ENCODE results near the gene ADGB. TPM values are rescaled to one million over a fixed set of nuclear protein-coding genes. Genes with fewer than 3 reads are reported as not detected.
A peak's percentile ranks its signal among the peaks of the same experiment; 100 is the strongest.

Gene ADGB
- total and polyA plus RNA-seq, 2 of the 13 experiments (the other 11 are each of a cell fraction or from before 2014, with no cell fraction given) = not detected

DNA sequence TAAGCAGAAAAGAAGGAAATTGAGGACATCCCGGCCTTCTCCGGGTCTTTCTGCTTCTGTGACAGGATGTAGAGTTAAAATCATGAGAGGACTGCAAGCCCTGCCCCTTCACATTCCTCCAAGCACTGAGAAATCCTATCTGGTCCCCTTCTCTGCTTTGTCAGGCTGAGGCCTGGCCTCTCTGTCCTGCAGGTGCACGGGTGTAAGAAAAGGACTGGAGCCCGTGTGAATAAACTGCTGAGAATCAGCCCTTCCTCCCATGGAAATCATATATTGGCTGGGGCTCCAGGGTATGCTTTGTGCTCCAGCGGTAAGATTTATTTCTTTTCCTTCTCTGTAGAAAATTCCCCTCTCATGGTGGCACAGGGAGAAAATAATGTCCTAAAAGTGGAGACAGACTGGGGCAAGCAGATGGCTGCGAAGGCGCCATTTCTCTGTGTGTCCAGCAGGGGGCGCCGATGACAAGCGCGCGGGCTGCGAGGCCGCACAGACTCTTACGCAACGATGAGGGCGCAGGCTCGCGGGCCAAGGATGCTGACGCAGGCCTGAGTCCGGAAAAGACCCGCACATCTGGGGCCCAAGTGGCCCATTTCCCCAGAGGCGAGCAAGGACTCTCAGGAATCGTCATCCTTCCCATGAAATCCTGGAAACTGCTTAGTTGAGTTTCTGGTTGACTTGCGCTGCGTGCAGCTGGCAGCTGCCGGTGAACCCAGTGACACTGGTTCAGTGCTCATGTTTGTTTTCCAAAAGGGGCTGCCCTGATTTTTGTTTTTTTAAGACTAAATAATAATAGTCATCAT, 258.6 kb downstream of the ADGB start (continued):
- TF ChIP-seq SMARCE1 (IDR thresholded peaks at IDR 0.05; ENCODE audit: borderline replicate concordance) = no peak
- TF ChIP-seq, protein P1, sequence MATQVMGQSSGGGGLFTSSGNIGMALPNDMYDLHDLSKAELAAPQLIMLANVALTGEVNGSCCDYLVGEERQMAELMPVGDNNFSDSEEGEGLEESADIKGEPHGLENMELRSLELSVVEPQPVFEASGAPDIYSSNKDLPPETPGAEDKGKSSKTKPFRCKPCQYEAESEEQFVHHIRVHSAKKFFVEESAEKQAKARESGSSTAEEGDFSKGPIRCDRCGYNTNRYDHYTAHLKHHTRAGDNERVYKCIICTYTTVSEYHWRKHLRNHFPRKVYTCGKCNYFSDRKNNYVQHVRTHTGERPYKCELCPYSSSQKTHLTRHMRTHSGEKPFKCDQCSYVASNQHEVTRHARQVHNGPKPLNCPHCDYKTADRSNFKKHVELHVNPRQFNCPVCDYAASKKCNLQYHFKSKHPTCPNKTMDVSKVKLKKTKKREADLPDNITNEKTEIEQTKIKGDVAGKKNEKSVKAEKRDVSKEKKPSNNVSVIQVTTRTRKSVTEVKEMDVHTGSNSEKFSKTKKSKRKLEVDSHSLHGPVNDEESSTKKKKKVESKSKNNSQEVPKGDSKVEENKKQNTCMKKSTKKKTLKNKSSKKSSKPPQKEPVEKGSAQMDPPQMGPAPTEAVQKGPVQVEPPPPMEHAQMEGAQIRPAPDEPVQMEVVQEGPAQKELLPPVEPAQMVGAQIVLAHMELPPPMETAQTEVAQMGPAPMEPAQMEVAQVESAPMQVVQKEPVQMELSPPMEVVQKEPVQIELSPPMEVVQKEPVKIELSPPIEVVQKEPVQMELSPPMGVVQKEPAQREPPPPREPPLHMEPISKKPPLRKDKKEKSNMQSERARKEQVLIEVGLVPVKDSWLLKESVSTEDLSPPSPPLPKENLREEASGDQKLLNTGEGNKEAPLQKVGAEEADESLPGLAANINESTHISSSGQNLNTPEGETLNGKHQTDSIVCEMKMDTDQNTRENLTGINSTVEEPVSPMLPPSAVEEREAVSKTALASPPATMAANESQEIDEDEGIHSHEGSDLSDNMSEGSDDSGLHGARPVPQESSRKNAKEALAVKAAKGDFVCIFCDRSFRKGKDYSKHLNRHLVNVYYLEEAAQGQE (IDR thresholded peaks at IDR 0.05; ENCODE audit: borderline replicate concordance in 1 of 2, low read depth in 1 of 2, low read length in 2 of 2) = no peak
- TF ChIP-seq ZNF207 (IDR thresholded peaks at IDR 0.05; ENCODE audit: borderline replicate concordance) = no peak
- TF ChIP-seq MAFK (conservative IDR thresholded peaks at IDR 0.05 in 1 of 2, IDR thresholded peaks at IDR 0.05 in 1 of 2; ENCODE audit: low read length in 2 of 2) = peak; percentile 49 to 53; a peak in 3 of 4 replicates
- 0 out of 2 replicates have a peak, but pooled peaks have one; percentile 29 for TF ChIP-seq DMAP1 (CRISPR knock-in tag; IDR thresholded peaks at IDR 0.05)
- peak; percentile 88 for TF ChIP-seq ZNF205 (CRISPR knock-in tag; IDR thresholded peaks at IDR 0.05)
- TF ChIP-seq PITX1 (CRISPR knock-in tag; IDR thresholded peaks at IDR 0.05) = peak; percentile 79; the same call in 1 of the 2 replicates
- TF ChIP-seq TEAD2 (CRISPR knock-in tag; IDR thresholded peaks at IDR 0.05) = no peak
- TF ChIP-seq, protein P2, sequence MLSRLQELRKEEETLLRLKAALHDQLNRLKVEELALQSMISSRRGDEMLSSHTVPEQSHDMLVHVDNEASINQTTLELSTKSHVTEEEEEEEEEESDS (CRISPR knock-in tag; IDR thresholded peaks at IDR 0.05; ENCODE audit: borderline replicate concordance) = no peak
- TF ChIP-seq, protein P3, sequence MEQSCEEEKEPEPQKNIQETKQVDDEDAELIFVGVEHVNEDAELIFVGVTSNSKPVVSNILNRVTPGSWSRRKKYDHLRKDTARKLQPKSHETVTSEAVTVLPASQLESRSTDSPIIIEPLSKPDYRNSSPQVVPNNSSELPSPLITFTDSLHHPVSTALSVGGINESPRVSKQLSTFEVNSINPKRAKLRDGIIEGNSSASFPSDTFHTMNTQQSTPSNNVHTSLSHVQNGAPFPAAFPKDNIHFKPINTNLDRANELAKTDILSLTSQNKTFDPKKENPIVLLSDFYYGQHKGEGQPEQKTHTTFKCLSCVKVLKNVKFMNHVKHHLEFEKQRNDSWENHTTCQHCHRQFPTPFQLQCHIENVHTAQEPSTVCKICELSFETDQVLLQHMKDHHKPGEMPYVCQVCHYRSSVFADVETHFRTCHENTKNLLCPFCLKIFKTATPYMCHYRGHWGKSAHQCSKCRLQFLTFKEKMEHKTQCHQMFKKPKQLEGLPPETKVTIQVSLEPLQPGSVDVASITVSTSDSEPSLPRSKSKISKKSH (CRISPR knock-in tag; IDR thresholded peaks at IDR 0.05; ENCODE audit: borderline replicate concordance) = peak; percentile 50; the same call in 1 of the 2 replicates
- TF ChIP-seq, protein P4, sequence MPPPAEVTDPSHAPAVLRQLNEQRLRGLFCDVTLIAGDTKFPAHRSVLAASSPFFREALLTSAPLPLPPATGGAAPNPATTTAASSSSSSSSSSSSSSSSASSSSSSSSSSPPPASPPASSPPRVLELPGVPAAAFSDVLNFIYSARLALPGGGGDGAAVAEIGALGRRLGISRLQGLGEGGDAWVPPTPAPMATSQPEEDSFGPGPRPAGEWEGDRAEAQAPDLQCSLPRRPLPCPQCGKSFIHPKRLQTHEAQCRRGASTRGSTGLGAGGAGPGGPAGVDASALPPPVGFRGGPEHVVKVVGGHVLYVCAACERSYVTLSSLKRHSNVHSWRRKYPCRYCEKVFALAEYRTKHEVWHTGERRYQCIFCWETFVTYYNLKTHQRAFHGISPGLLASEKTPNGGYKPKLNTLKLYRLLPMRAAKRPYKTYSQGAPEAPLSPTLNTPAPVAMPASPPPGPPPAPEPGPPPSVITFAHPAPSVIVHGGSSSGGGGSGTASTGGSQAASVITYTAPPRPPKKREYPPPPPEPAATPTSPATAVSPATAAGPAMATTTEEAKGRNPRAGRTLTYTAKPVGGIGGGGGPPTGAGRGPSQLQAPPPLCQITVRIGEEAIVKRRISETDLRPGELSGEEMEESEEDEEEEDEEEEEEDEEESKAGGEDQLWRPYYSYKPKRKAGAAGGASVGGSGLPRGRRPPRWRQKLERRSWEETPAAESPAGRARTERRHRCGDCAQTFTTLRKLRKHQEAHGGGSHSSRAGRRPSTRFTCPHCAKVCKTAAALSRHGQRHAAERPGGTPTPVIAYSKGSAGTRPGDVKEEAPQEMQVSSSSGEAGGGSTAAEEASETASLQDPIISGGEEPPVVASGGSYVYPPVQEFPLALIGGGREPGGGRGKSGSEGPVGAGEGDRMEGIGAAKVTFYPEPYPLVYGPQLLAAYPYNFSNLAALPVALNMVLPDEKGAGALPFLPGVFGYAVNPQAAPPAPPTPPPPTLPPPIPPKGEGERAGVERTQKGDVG (CRISPR knock-in tag; IDR thresholded peaks at IDR 0.05; ENCODE audit: borderline replicate concordance) = peak; percentile 95
- no peak for TF ChIP-seq RFX1 (IDR thresholded peaks at IDR 0.05)
- TF ChIP-seq ZNF747 (CRISPR knock-in tag; IDR thresholded peaks at IDR 0.05; ENCODE audit: borderline replicate concordance) = peak; percentile 55; the same call in 1 of the 2 replicates
- TF ChIP-seq FOXO1 (CRISPR knock-in tag; IDR thresholded peaks at IDR 0.05) = peak; percentile 73; the same call in 1 of the 2 replicates
- no peak for TF ChIP-seq ZNF264 (CRISPR knock-in tag; IDR thresholded peaks at IDR 0.05)
- TF ChIP-seq ZNF383 (CRISPR knock-in tag; IDR thresholded peaks at IDR 0.05; ENCODE audit: borderline replicate concordance) = no peak
- no peak for TF ChIP-seq FOXA1 (IDR thresholded peaks at IDR 0.05)
- peak; percentile 52; the same call in 1 of the 2 replicates for TF ChIP-seq FOXA1 (CRISPR knock-in tag; IDR thresholded peaks at IDR 0.05)
- TF ChIP-seq ZNF256 (CRISPR knock-in tag; conservative IDR thresholded peaks at IDR 0.05) = 0 out of 2 replicates have a peak, but pooled peaks have one; percentile 56
- TF ChIP-seq, protein P5, sequence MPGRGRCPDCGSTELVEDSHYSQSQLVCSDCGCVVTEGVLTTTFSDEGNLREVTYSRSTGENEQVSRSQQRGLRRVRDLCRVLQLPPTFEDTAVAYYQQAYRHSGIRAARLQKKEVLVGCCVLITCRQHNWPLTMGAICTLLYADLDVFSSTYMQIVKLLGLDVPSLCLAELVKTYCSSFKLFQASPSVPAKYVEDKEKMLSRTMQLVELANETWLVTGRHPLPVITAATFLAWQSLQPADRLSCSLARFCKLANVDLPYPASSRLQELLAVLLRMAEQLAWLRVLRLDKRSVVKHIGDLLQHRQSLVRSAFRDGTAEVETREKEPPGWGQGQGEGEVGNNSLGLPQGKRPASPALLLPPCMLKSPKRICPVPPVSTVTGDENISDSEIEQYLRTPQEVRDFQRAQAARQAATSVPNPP (CRISPR knock-in tag; IDR thresholded peaks at IDR 0.05) = 0 out of 2 replicates have a peak, but pooled peaks have one; percentile 61

Measured in HepG2 (cell line).